GM19467 (cell line): ENCODE results near the gene MAPT.
"Not testable (repeated sequence)": the region's sequence is repeated elsewhere in the genome, so short reads cannot be mapped to it uniquely, and the experiment has no call there.

Source experiments
- ATAC-seq: cut with Tn5 transposase; IDR thresholded peaks from one replicate; pipeline ENCODE4 v1.9.1; 2021; ENCODE audit warnings: mild to moderate bottlenecking, moderate library complexity; ENCODE audit not compliant: unreplicated experiment

The MAPT gene

GRCh38 chr17:45861165-45861564, 33.2 kb upstream of the MAPT start:
- no peak for ATAC-seq

- ATAC-seq, result not testable (repeated sequence)
Measured at GRCh38 chr17:45862127-45862526, 32.2 kb upstream of the MAPT start.

GRCh38 chr17:45863857-45864654, 30.3 kb upstream of the MAPT start:
- ATAC-seq, result no peak

- ATAC-seq, result no peak
Measured at GRCh38 chr17:45867171-45867570, 27.2 kb upstream of the MAPT start.

GRCh38 chr17:45867702-45868101, 26.7 kb upstream of the MAPT start:
- no peak for ATAC-seq

GRCh38 chr17:45868276-45868675, 26.1 kb upstream of the MAPT start:
- no peak for ATAC-seq

GRCh38 chr17:45869676-45870341, 24.5 kb upstream of the MAPT start:
- ATAC-seq, result no peak

GRCh38 chr17:45870342-45870974, 23.9 kb upstream of the MAPT start:
- ATAC-seq, result no peak

GRCh38 chr17:45871718-45872117, 22.6 kb upstream of the MAPT start:
- no peak for ATAC-seq

GRCh38 chr17:45873728-45874127, 20.6 kb upstream of the MAPT start:
- no peak for ATAC-seq

- no peak for ATAC-seq
Measured at GRCh38 chr17:45874151-45874550, 20.2 kb upstream of the MAPT start.

- no peak for ATAC-seq
Measured at GRCh38 chr17:45876539-45876938, 17.8 kb upstream of the MAPT start.

- ATAC-seq, result no peak
Measured at GRCh38 chr17:45877467-45877866, 16.9 kb upstream of the MAPT start.

- ATAC-seq, result no peak
Measured at GRCh38 chr17:45883063-45883462, 11.3 kb upstream of the MAPT start.

- ATAC-seq, result no peak
Measured at GRCh38 chr17:45886852-45887251, 7.5 kb upstream of the MAPT start.

- ATAC-seq, result no peak
Measured at GRCh38 chr17:45888392-45888791, 6.0 kb upstream of the MAPT start.

GRCh38 chr17:45889579-45889978, 4.8 kb upstream of the MAPT start:
- no peak for ATAC-seq

- ATAC-seq, result no peak
Measured at GRCh38 chr17:45893725-45894021, 681 bp upstream of the MAPT start.

GRCh38 chr17:45895304-45895968, 1.1 kb downstream of the MAPT start:
- ATAC-seq, result no peak

- ATAC-seq, result no peak
Measured at GRCh38 chr17:45895969-45896785, 1.8 kb downstream of the MAPT start.
